HuH-7.5 (cell line): ENCODE data around the gene RNASET2.
"Not testable (repeated sequence)": the region's sequence is repeated elsewhere in the genome, so short reads cannot be mapped to it uniquely, and the experiment has no call there.

ENCODE experiments used
- DNase-seq: peaks from one replicate; pipeline ENCODE4 v3.0.0; 2011; ENCODE audit warnings: low spot score

Gene RNASET2

DNA sequence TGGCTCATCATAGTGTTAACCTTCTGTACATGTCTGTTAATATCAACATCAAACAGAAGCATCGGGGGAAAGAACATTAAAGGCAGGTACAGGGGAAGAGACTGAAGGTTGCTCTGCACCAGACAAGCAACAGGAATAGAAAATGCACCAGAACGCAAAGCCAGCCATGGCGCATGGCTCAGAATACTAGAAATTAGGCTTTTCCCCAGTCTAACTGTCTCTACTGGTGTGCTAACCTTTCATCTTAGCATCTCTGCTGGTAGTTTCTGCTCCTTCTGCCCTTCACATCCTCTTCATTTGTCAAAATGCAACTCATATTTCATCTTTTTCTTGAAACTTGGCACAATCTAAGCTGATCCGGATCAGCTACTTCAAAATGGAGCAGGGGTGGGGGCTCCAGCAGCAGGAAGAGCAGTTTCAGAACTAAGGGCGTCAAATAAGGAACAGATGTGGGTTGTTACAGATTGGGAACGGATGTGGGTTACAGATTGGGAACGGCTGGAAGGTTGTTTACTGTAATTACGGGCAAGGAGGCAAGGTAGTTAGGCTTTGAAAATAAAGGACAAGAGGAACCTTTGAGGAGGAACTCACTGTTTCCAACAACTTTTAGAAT, 13.1 kb upstream of the RNASET2 start:
- DNase-seq = no peak

DNA sequence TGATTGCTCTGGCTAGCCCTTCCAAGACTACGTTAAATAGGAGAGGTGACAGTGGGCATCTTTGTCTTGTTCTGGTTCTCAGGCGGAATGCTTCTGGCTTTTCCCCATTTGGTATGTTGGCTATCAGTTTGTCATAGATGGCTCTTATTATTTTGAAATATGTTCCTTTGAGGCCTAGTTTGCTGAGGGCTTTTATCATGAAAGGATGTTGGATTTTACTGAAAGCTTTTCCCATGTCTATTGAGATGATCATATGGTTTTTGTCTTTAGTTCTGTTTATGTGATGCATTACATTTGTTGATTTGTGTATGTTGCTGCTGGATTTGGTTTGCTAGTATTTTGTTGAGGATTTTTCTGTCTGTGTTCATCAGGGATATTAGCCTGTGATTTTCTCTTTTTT, 9.9 kb upstream of the RNASET2 start:
- no peak for DNase-seq

DNA sequence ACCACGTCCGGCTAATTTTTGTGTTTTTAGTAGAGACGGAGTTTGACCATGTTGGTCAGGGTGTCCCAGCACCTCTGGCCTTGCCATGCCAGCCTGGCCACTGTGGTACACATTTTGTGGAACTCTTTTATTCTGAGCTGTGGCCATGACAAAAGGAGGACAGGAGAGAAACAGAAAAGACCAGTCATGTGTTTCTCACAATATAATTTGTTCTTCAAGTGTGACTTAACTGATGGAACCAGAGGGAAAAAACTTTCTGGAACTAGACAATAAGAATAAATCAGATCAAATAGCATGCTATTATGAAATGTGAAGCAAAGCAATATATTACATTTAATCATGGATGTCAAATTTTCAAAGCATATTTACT, 4.2 kb upstream of the RNASET2 start:
- no peak for DNase-seq

DNA sequence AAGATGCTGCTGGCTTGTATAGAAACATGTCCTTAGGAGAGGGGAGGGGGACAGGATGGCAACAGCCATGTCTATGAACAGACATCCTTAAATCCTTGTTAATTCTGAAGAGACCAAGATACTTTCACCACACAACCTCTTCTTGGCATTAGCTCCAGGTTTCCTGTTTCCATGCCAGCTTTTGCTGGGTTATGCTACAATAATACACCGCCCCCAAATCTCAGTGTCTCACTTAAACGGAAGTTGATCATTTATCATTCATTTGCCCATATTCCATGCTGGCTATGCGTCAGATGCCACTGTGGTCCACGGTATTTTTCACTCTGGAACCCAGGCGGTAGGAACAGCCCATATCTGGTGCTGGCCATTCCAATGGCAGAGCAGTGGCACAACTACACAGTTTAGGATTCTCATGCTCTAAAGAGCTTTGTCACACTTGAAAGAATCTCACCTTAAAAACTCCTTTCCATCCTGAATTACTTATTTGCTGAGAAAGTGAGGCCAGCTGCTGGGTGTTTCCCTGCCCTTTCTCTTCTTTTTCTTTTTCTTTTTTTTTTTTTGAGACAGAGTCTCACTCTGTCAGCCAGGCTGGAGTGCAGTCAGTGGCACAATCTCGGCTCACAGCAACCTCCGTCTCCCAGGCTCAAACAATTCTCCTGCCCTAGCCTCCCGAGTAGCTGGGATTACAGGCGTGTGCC, 3.7 kb upstream of the RNASET2 start:
- DNase-seq = no peak

DNA sequence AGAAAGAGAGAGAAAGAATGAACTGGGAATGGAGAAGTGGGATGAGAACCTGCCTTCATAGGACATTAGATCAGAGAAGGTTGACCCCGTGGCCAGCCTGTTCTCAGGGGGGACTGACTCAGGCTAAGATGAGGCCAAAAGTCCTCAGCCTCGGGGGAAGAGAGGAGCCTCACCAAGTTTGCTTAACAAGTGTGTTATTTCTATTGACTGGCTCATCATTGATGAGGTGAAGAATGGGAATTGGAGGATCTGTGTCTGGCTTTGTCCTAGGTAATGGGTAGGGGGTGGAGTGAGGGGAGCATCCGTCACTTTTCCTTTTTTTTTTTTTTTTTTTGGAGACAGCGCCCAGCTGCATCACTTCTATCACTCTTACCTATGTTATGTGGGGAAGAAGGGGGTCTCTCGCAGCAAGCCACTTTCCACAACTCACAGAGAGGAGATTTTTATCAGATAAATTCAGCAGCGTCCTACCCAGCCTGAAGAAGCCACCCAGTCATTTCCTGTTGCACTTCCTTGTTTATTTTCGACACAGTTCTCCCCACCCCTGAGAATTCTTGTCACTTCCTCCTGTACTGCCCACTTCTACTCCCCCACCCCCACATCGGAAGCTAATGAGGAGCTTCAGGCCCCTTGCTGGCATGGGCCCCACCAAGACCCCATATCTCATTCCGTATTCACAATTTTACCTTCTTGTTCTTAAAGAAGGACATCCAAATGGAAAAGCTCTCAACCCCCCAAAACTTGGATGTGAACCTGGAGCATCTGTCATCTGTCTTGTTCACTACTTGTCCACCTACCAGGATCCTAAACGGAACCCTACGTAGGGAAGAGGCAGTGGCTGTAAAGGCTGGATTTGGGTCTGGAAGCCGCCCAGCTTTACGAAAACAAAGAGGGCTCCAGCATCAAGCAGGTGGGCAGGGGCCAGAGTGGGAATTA, 2.8 kb upstream of the RNASET2 start:
- no peak for DNase-seq

DNA sequence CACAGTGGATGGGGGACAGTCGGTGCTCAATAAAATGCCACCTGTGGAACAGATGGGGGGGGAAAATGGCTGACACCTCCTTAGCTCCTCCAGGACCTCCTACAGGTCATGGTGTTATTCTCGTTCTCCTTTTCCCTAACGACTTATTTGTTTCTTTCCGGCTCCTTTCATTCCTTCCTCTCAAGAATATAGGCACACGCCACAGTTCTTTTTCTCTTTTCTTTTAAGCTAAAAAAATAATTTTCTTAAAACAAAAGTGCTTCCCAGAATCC, 1.4 kb upstream of the RNASET2 start:
- no peak for DNase-seq

DNA sequence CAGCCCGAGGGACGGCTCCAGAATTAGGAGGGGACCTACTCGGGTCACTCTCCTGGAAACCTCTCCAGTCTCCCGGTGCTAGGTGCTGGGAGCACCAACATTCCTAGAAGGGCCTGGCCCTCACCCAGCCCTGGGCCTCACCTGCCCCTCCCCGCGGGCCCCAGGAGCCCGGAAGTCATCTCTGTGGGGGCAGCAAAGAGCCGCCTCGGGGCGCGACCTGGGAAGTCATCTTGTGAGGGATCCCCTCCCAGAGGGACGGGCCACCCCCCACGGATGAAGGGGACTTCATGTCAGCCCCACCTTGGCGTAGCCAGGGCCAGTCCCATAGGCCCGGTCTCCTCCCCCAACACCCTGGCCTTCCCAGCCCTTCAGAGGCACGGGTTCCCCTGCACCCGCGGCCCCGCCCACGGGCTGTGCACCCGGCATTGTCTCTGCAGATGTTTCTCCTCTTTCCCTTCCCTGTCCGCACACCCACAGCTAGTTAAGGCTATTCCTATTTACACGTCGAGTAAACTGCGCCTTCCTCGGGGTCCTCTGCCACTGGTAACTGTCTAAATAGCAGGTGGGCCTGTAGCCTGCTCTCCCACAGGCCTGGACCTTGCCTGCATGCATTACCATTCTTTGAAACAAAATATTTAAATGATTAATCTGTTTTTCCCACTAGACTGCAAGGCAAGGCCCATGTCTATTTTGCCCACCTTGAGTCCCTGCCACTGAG, 896 bp upstream of the RNASET2 start:
- peak; percentile 37 for DNase-seq

DNA sequence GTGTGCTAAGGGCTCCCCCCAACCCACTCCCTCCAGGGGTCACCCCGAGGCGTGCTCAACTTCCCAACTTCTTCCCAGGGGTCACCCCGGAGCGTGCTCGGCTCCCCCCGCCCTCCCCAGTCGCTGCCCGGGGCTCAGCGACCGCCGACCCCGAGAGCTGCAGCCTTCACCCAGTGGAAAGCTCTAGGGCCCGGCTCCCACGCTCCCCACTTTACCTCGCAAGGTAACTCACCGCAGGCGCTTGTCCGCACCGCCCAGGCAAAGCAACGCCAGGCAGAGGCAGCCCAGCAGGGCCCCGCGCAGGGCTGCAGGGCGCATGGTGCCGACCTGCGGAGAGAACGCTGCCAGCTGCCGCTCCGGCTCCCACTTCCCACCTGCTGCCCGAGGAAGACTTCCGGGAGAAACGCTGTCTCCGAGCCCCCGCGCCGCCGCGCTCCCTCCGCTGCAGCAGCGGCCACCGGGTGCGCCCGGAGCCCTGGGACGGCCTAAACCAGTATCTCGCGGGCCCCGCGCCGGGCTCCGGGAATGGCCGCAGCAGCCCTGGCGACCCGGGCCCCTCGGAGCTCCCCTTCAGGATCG, 396 bp downstream of the RNASET2 start:
- DNase-seq = peak; percentile 46

DNA sequence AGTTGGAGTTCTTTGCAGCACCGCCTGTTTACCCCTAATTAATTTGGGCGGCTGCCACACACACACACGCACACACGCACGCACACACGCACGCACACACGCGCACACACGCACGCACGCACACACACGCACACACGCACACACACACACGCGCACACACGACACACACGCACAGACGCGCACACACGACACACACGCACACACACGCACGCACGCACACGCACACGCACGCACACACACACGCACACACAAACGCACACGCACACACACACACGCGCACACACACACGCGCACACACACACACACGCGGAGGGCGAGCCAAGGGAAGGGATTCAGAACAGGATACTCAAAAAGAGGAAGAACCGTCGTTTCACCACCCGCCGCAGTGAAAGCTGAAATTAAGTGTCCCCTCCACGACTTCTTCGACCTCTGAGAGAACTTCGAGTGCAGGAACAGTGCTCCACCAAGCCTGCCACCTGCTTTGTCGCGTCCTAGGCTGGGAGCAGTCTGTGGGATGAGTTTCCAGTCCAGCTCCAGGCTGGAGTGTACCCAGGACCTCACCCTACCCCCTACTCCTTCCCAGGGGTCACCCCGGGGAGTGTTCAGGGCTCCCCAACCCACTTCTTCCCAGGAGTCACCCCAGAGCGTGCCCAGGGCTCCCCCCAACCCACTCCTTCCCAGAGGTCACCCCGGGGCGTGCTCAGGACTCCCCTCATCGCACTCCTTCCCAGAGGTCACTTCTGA, 1.1 kb downstream of the RNASET2 start:
- peak; percentile 40 for DNase-seq

DNA sequence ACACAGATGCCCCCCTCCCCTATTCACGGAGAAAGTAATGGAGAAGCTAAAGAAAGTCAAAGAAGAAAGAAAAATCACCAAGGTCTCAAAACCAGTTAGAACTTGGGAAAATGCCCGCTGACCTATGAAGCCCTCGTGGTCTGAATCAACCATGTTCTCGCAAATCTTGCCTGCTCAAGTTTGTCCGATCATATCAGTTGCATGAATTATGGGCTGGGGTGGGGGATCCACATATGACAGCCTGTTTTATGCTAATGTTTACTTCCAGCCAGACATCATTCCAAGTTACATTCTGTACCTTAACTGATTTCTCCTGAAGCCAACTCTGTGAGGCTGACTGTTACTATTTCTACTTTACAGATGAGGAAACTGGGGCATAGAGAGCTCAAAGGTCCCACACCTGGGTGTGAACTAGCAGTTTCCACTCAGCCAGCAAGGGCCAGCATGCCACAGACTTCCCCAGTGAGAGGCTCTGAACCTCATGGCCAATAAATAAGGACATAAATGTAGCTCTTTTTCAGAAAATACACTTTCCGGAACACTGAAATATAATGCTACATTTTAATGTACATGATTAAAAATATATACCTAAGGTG, 2.1 kb downstream of the RNASET2 start:
- no peak for DNase-seq

DNA sequence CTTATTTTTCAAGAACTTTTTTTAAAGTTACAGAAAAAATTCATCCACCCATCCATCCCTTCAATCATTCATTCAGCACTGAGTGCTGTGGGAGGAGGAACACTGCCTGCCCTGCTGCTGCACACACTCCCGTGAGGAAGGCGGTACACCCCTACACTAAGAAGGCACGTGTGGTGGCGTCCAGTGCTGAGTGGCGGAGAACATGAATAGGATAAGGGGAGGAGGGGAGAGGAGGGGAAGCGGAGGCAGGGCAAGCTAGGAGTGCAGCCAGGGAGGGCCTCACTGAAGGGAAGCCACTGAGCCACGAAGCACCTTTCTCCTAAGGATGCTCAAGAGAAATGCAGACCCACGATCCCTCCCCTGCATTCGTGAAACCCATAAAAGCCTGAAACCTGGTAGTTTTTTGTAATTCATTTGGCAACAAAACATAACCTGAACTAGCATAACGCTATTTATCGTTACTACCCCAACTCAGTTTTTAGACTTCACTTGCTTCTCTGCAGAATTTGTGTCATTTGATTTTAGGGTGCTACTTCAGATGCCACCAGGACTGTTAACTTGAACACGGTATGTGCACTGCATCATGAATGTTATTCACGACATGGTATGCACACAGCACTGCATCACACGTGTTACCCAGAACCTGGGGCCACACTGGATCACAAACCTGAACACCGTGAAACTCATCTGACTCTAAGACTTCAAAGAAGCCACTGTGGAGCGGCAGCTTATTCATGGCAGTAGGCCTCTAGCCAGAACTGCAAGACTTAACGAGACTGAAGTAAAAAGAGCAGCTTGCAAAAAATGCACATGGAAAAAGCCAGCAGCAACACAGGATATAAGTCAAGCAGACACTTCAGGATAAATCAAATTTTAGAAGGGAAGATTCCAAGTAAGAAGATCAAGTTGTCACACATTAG, 3.5 kb downstream of the RNASET2 start:
- DNase-seq = no peak

DNA sequence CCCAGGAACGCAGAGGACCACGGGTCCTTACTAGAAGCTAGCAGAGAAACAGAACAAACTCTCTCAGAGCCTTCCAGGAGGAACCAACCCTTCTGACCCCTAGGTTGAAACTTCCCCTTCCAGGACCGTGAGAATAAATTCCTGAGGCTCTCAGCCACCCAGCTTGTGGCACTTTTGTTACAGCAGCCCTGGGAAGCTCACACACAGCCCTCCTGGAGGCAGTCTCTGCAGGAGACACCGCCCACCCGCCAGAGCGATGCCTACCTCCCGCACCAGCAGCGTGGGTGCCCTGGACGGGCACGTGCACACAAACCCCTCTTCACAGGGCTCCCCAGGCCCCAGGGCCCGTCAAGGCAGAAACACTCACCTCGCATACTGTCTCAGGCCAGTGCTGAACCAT, 4.2 kb downstream of the RNASET2 start:
- no peak for DNase-seq

DNA sequence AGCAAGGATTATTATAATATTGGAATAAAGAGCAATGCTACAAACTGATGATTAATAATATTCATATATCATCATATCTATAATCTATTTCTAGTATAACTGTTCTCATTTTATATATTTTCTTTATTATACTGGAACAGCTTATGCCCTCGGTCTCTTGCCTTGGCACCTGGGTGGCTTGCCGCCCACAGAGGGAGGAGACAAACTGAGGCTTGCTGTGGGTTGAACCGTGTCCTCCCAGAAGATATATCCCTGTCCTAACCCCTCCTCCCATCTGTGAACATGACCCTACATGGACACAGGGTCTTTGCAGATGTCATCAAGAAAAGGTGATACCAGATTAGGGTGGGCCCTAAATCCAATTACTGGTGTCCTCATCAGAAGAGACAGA, 4.7 kb downstream of the RNASET2 start:
- no peak for DNase-seq

DNA sequence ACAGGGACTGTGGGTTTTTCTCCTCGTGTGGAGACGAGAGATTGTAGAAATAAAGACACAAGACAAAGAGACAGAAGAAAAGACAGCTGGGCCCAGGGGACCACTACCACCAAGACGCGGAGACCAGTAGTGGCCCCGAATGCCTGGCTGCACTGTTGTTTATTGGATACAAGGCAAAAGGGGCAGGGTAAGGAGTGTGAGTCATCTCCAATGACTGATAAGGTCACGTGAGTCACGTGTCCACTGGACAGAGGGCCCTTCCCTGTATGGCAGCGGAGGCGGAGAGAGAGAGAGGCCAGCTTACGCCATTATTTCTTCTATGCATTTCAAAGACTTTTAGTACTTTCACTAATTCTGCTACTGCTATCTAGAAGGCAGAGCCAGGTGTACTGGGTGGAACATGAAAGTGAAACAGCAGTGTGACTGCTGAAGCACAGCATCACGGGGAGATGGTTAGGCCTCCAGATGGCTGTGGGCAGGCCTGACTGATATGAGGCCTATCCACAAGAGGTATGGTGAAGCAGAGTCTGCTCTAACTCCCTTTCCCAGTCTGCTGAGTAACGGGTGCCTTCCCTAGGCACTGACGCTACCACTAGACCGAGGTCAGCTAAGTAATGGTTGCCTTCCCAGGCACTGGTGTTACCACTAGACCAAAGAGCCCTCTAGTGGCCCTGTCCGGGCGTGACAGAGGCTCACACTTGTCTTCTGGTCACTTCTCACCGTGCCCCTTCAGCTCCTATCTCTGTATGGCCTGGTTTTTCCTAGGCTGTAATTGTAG, 5.3 kb downstream of the RNASET2 start:
- peak; percentile 41 for DNase-seq

DNA sequence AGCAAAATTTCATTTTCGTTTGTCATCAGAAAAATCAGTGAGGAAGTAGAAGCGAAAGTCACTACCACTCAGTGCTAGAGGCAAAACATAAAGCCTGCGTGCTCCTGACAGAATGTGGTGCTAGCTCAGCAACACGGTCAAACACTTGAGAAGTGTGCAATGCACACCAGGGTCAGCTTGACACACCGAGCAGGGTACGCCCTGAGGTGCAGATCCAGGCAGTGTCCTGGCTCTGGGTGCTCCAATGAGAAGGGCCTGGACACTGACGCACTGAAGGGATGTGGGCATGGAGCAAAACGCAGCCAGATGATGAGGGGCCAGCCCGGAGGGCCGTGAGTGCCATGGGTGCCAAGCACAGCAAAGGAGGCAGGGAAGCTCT, 5.9 kb downstream of the RNASET2 start:
- no peak for DNase-seq

DNA sequence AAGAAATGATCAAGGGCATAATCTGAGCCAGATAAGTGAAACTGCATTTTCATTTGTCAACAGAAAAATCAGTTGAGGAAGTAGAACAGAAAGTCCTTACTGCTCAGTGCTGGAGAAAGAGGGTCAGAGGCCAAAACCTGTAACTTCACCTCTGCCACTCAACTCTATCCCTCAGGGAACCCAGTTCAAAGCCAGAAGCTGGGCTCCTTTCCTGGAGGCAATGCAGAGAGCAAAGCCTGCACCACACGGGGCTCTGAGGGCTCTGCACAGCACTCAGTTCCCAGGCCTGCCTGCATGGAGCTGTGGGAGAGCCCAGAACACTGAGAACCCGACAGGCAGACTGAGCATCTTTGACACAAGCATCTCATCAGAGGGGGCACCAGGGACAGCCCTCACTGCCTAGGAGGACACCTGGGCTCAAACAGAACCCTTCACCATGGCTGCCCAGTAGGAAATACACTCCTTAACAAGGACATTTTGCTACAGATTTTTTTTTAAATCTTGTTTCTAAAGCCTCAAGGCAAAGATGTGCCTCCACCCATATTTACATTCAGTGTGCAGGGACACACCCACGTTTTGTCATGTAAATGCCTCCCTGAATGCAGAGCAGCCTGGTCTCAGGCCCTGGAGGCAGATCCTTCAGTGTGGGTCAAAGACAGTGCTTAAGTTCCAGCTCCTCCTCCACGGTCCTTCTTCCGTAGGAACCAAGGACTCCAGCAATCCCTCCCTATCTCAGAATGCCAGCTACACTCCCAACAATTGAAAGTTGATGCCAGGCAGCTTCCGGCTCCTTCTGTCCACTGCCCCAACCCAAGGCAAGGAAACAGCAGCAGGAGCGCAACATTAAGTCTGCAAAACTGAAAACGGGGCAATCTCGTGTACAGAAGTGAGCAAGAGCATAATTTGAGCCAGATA, 6.6 kb downstream of the RNASET2 start:
- DNase-seq = no peak

DNA sequence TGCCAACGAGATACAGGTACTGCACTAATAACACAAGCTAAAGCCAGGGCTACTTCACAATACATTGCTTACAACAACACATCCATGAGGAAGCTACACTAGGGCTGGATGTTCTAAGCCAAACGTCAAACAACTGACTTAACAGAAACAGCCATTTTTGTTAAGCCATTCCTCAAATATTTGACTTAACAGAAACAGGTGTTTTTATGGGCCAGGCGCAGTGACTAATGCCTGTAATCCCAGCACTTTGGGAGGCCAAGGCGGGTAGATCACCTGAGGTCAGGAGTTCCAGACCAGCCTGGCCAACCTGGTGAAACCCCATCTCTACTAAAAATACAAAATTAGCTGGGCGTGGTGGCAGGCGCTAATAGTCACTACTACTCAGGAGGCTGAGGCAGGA, 7.6 kb downstream of the RNASET2 start:
- not testable (repeated sequence) for DNase-seq

DNA sequence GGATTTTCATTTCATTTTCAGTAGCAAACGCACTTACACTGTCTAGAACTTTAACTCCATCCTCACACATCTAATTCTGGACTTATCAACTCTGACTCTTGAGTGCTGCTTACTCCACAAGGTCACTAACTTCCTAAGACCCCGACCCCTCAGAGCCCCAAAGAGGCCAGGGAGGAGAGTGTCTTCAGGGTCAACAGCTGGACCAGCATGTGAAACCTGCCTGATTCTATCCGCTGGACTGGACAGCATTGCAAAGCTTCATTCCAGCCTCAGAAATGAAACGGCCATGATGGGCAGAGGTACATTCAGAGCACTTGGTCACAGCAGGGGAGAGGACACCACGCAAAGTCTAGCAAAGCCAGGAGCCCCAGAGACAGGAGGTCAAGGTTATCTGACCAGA, 9.1 kb downstream of the RNASET2 start:
- no peak for DNase-seq
